Measurements from ENCODE around the gene LEF1. TPM values are rescaled to one million over a fixed set of nuclear protein-coding genes. Genes with fewer than 3 reads are reported as not detected.

The LEF1 gene
- total RNA-seq, 2 donors from 2014 or later = 22.4 to 26.8 TPM

DNA sequence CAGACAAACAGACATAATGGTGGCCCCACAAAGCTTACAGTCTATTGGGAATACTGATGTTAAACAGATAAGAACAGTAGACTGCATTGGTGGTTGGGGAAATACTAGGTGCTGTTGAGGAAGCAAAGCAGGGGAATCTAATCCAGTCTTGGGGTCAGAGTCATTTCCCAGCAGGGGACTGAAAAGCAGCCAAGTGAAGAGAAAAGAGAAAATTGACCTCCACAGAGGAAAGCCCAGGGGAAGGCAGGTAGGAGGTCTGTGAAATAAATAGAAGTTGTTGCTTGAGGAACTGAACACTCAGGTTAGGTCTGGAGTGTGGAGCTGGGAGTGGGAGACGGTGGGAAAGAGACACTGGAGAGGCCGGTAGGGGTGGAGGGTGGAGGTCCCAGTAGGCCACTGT lies 33.0 kb upstream of the LEF1 start:
- DNase-seq (ENCODE audit: low spot score) = no peak
- intact Hi-C loops (cut with DNase I) = no loop called here
- 94% methylated on average over 2 of the region's 2 CpGs for WGBS
- no peak for TF ChIP-seq CTCF (IDR thresholded peaks at IDR 0.05)
- no peak for TF ChIP-seq POLR2AphosphoS5 (IDR thresholded peaks at IDR 0.05)
- TF ChIP-seq POLR2A (IDR thresholded peaks at IDR 0.05) = no peak
- no peaks in the 10 kb centered on the region for H3K27me3 ChIP-seq (replicated peaks; ENCODE audit: insufficient read depth)
- no peak overlapping the region for H3K27ac ChIP-seq
- no peak overlapping the region for H3K4me3 ChIP-seq
- no peaks in the 10 kb centered on the region for H3K36me3 ChIP-seq
- no peaks in the 10 kb centered on the region for H3K9me3 ChIP-seq
- no peaks in the 10 kb centered on the region for H3K4me1 ChIP-seq (replicated peaks)

DNA sequence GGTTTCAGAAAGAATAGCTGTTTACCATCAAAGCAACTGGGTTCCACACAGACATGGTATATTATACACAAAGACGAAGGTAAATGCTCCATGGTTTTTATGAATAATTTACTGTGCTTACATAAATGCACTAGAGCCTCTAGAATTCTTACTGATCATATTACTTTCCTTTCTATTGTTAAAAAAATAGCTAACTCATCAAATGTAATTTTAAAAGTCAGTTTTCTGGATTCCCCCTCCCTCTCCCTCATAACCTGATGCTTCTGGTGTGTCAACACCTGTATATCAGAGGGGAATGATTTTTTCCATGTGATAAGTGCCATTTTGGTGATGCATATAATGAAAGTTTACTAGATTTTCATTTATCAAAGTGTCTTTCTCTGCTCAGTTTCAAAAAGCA lies 31.1 kb upstream of the LEF1 start:
- H3K27me3 ChIP-seq (replicated peaks; ENCODE audit: insufficient read depth) = no peaks in the 10 kb centered on the region
- H3K36me3 ChIP-seq = no peaks in the 10 kb centered on the region
- H3K4me3 ChIP-seq = no peak overlapping the region
- WGBS = 36% methylated on average over 1 of the region's 1 CpG
- no peak for DNase-seq (ENCODE audit: low spot score)
- intact Hi-C loops (cut with DNase I) = no loop called here
- no peak for TF ChIP-seq POLR2A (IDR thresholded peaks at IDR 0.05)
- TF ChIP-seq CTCF (IDR thresholded peaks at IDR 0.05) = no peak
- TF ChIP-seq POLR2AphosphoS5 (IDR thresholded peaks at IDR 0.05) = no peak
- H3K9me3 ChIP-seq = no peaks in the 10 kb centered on the region
- no peak overlapping the region for H3K27ac ChIP-seq
- no peaks in the 10 kb centered on the region for H3K4me1 ChIP-seq (replicated peaks)

- no peak overlapping the region for H3K4me3 ChIP-seq
- no peaks in the 10 kb centered on the region for H3K27me3 ChIP-seq (replicated peaks; ENCODE audit: insufficient read depth)
- DNase-seq (ENCODE audit: low spot score) = no peak
- H3K27ac ChIP-seq = no peak overlapping the region
- WGBS = 38% methylated on average over 4 of the region's 4 CpGs
- no peaks in the 10 kb centered on the region for H3K4me1 ChIP-seq (replicated peaks)
- no peaks in the 10 kb centered on the region for H3K9me3 ChIP-seq
- no peaks in the 10 kb centered on the region for H3K36me3 ChIP-seq
- intact Hi-C loops (cut with DNase I) = no loop called here
- TF ChIP-seq POLR2AphosphoS5 (IDR thresholded peaks at IDR 0.05) = no peak
Measured at GRCh38 chr4:108193886-108194672, 25.3 kb upstream of the LEF1 start.

DNA sequence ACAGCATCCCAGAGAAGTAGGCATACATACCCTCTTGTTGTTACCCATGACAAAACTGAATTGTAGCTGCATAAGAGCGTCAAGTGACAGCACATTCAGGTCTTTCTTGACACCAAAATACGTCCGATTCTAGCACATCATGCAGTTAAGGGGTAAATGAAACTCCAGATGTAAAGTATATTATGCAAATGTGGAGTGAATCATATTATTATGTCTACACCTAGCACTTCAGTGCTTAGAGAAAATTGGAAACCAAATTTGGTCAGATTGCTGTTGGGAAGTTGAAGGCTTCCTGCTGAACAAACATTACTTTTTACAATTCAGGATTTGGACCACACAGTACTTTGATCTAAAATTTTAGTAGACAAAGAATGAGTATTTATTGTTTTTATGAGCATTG lies 24.2 kb upstream of the LEF1 start:
- WGBS = 43% methylated on average over 3 of the region's 3 CpGs

DNA sequence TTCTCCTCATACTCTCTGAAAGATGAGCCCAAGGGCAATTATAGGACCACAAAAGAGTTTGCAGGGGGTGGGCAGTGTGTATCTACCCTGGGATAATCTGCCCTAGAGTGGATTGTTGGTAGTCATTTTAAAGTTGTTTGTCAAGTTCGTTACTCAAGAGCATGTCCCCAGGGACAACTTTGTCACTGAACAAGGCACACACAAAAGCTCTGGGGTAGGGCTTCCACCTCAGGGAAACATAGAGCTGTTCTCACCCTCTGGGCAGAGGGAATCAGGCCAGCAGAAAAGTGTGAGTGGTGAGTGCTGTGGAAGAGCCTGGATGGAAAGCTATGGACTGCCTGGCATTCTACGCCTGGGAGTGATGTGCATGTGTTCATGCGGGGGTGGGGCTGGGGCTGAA lies 23.3 kb upstream of the LEF1 start:
- H3K4me1 ChIP-seq (replicated peaks) = no peaks in the 10 kb centered on the region
- no peaks in the 10 kb centered on the region for H3K27me3 ChIP-seq (replicated peaks; ENCODE audit: insufficient read depth)
- H3K4me3 ChIP-seq = no peak overlapping the region
- no peaks in the 10 kb centered on the region for H3K9me3 ChIP-seq
- H3K27ac ChIP-seq = no peak overlapping the region
- DNase-seq (ENCODE audit: low spot score) = no peak
- intact Hi-C loops (cut with DNase I) = no loop called here
- 72% methylated on average over 3 of the region's 3 CpGs for WGBS
- no peaks in the 10 kb centered on the region for H3K36me3 ChIP-seq
- no peak for TF ChIP-seq POLR2A (IDR thresholded peaks at IDR 0.05)
- TF ChIP-seq CTCF (IDR thresholded peaks at IDR 0.05) = no peak
- no peak for TF ChIP-seq POLR2AphosphoS5 (IDR thresholded peaks at IDR 0.05)

More for the DNA sequence above, 24.2 kb upstream of the LEF1 start:
- no peaks in the 10 kb centered on the region for H3K27me3 ChIP-seq (replicated peaks; ENCODE audit: insufficient read depth)
- H3K27ac ChIP-seq = no peak overlapping the region
- H3K4me3 ChIP-seq = no peak overlapping the region
- no peaks in the 10 kb centered on the region for H3K4me1 ChIP-seq (replicated peaks)
- no peak for TF ChIP-seq CTCF (IDR thresholded peaks at IDR 0.05)
- TF ChIP-seq POLR2A (IDR thresholded peaks at IDR 0.05) = no peak
- no peak for TF ChIP-seq POLR2AphosphoS5 (IDR thresholded peaks at IDR 0.05)
- DNase-seq (ENCODE audit: low spot score) = no peak
- no peaks in the 10 kb centered on the region for H3K9me3 ChIP-seq
- H3K36me3 ChIP-seq = no peaks in the 10 kb centered on the region
- intact Hi-C loops (cut with DNase I) = no loop called here

All from prostate gland (tissue), 2 donors.